GM04503 (cell line): Measurements from ENCODE around the gene UHMK1.
"Not testable (repeated sequence)": the region's sequence is repeated elsewhere in the genome, so short reads cannot be mapped to it uniquely, and the experiment has no call there.

Experiments used
- DNase-seq: peaks from one replicate; pipeline ENCODE4 v3.0.0-alpha.2; 2012; ENCODE audit warnings: low read depth

Gene UHMK1

GRCh38 chr1:162497723-162498495 lies at the start of gene UHMK1:
Gene UHMK1 (plus strand): TSS chr1:162497818. CDS start chr1:162498001, 183 bp downstream.
- peak; percentile 62 for DNase-seq

GRCh38 chr1:162454361-162454760 lies 43.3 kb upstream of the UHMK1 start:
- DNase-seq: not testable (repeated sequence)

GRCh38 chr1:162456323-162456722 lies 41.3 kb upstream of the UHMK1 start:
- DNase-seq: no peak

- no peak for DNase-seq
Observed at GRCh38 chr1:162458236-162458635, 39.4 kb upstream of the UHMK1 start.

GRCh38 chr1:162462425-162462824 lies 35.2 kb upstream of the UHMK1 start:
- DNase-seq: not testable (repeated sequence)

GRCh38 chr1:162463021-162463420 lies 34.6 kb upstream of the UHMK1 start:
- no peak for DNase-seq

- DNase-seq: no peak
Observed at GRCh38 chr1:162466797-162467196, 30.8 kb upstream of the UHMK1 start.

- DNase-seq: no peak
Observed at GRCh38 chr1:162470216-162470615, 27.4 kb upstream of the UHMK1 start.

GRCh38 chr1:162471290-162471853 lies 26.2 kb upstream of the UHMK1 start:
- DNase-seq: no peak

GRCh38 chr1:162475089-162475488 lies 22.5 kb upstream of the UHMK1 start:
- DNase-seq: no peak

GRCh38 chr1:162475539-162476185 lies 22.0 kb upstream of the UHMK1 start:
- DNase-seq: no peak

- DNase-seq: no peak
Observed at GRCh38 chr1:162476620-162477019, 21.0 kb upstream of the UHMK1 start.

- no peak for DNase-seq
Observed at GRCh38 chr1:162485236-162485635, 12.4 kb upstream of the UHMK1 start.

GRCh38 chr1:162487241-162487640 lies 10.4 kb upstream of the UHMK1 start:
- no peak for DNase-seq

GRCh38 chr1:162488219-162488618 lies 9.4 kb upstream of the UHMK1 start:
- DNase-seq: no peak

GRCh38 chr1:162495531-162496233 lies 1.9 kb upstream of the UHMK1 start:
- not testable (repeated sequence) for DNase-seq

GRCh38 chr1:162497104-162497722 lies 405 bp upstream of the UHMK1 start:
- DNase-seq: no peak

GRCh38 chr1:162498496-162498810 lies 835 bp downstream of the UHMK1 start:
- DNase-seq: no peak

- no peak for DNase-seq
Observed at GRCh38 chr1:162500805-162501204, 3.2 kb downstream of the UHMK1 start.

- no peak for DNase-seq
Observed at GRCh38 chr1:162502077-162502476, 4.5 kb downstream of the UHMK1 start.

- peak; percentile 24 for DNase-seq
Observed at GRCh38 chr1:162502928-162503327, 5.3 kb downstream of the UHMK1 start.

GRCh38 chr1:162527314-162527713 lies 29.7 kb downstream of the UHMK1 start:
- no peak for DNase-seq
